ENCODE measurements around the gene DLX4. TPM values are rescaled to one million over a fixed set of nuclear protein-coding genes. Genes with fewer than 3 reads are reported as not detected.

Gene DLX4
- polyA plus RNA-seq, 3 donors = 0.28 to 0.61 (median 0.39) TPM

DNA sequence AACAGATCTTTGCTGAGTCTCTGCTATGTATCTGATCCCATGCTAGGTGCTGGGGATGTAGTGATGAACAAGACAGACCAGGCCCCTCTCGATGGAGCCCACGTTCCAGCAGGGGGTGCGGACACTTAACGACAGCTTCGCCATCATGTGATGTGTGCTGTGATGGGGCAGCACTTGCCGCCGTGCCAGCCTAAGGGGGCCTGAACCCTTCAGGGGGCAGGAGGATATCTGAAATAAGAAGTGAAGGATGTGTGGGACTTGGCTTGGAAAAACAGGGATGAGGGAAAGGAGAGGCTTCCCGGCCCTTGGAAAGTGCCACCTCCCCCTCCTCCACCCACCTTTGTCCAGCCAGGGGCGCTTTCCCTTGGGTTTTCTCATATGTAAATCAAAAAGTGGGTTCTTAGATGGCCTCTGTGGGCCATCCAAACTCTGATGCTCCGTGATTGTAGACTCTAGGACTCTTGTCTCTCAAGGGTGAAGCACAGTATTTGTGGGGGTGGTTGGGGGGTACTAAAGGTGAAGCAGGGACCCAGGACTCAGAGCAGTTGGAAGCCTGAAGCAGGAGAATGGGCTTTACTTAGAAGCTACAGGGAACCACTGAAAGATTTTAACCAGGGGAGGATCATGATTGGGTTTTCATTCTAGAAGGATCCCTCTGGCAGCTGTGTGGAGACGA is 30.0 kb downstream of the DLX4 start:
- no peak for DNase-seq (ENCODE audit: low read depth in 3 of 3, low spot score in 2 of 3)

DNA sequence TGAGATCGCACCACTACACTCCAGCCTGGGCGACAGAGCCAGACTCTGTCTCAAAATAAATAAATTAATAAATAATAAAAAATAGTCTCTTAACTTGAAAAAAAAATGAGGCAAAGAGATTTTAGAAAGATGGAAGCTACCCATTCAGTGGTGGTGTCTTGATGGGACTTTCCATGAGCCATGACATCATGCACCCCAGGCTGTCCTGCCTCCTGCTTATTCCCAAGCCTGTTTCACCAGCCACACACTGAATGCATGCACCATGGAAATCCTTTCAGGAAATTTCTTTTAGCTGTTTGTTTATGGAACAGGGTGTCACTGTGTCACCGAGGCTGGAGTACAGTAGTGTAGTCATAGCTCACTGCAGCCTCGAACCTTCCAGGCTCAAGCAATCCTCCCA is 34.9 kb downstream of the DLX4 start:
- DNase-seq (ENCODE audit: low read depth in 3 of 3, low spot score in 2 of 3) = no peak

DNA sequence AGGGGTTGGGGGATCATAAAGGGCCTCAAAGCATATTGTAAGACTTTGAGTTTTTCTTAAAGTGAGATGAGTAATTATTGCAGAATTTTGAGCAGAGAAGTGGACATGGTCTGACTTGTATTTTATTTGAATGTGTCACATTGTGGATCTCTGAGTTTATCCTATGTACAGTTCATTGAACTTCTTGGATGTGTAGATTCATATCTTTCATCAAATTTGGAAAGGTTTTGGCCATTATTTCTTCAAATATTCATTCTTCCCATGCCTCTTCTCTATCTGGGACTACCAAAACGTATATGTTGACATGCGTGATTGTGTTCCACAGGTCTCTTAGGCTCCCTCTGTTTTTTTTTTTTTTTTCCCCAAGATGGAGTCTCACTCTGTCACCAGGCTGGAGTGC is 40.3 kb downstream of the DLX4 start:
- DNase-seq (ENCODE audit: low read depth in 3 of 3, low spot score in 2 of 3) = no peak

- no peak for DNase-seq (ENCODE audit: low read depth in 3 of 3, low spot score in 2 of 3)
Observed at GRCh38 chr17:50013079-50013478, 44.1 kb downstream of the DLX4 start.

GRCh38 chr17:50014471-50015088 is 45.6 kb downstream of the DLX4 start:
- no peak for DNase-seq (ENCODE audit: low read depth in 3 of 3, low spot score in 2 of 3)

- no peak for DNase-seq (ENCODE audit: low read depth in 3 of 3, low spot score in 2 of 3)
Observed at GRCh38 chr17:50015146-50015545, 46.2 kb downstream of the DLX4 start.

GRCh38 chr17:50018909-50019308 is 49.9 kb downstream of the DLX4 start:
- no peak for DNase-seq (ENCODE audit: low read depth in 3 of 3, low spot score in 2 of 3)

DNA sequence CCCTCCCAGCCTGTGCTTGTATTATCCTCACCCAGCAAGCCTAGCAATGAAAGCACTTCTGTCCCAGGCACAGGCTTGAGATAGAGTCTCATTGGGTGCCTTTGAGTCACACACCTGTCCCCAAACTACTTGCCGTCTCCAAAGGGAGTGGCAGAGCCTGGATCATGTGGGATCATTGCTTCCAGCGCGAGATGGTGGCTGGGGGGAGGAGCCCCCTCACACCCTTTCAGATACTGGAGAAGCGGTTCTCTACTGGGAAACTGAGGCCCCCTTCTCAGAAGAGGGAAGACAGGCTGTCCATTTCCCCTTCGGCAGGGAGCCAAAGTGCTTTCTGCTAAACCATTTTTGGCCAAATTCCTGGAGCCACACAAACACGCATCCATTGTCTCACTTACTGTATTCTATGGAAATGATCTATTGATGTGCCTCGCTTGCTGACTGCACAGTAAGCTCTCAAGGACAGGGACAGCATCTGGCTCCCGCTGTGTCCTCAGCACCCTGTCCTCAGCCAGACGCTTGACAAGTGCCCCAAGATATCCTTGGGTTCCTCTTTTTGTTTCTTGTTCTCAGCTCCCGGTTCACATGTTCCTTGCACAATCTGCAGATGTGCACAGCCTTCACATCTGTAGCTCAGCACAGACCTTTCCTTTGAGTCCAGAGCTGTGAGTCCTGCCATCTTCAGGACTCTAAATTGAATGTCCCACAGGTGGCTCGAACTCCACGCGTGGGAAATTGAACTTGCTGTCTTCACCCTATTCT is 52.0 kb downstream of the DLX4 start:
- no peak for DNase-seq (ENCODE audit: low read depth in 3 of 3, low spot score in 2 of 3)

DNA sequence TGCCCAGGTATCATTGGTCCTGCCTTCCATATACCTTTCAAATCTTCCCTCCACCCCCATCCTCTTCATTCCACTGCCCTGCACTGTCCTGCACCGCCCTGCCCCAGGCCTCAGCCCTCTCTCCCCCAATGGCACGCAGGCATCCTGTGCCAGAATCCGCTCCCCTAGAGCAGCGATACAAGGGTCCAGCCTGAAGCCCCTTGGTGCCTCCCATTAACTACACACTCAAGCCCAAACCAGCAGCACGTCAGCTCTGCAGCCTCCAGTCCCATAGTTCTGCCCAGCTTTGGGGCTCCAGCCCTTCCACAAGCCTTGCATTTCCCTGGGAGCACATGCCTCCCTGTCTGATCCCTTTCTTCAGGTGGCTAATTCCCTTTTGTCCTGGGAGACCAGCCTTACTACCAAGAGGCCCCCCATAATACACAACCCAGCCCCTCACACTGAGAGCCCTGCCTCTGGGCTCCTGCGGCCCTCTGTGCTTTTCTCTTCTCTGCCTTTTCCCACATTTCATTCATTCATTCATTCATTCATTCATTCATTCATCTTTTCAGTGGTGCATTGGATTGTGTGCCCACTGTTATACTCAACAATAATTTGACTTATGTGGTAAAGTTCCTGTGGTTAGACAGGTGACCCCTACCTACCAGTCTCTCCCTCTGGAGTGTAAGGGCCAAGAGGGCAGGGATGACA is 52.8 kb downstream of the DLX4 start:
- no peak for DNase-seq (ENCODE audit: low read depth in 3 of 3, low spot score in 2 of 3)

DNA sequence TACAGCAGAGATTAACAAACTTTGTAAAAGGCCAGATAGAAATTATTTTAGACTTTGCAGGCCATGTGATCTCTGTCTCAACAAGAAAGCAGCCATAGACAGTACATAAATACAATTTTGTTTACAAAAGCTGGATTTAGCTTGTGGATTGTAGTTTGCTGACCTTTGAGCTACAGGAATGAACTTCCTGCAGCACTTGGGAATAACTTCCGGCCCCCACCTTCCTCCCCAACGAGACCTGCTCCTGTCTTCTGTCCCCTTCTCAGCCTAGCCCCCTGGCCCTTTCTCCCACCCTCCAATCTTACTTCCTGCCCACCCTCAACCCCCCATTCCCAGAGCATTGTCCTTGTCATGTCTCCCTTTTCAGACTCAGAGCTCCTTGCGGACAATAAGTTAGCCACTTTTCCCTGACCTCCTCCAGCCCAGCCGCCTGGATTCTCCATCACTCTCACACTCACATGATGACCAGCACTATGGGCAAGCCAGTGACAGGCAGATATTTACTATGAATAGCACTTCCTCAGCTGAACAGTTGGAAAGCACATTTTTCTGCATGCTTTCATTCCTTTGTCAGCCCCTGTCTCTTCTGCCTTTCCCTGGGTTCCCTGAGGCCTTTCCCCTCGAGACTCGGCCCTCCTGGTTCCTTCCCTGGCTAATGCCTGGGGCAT is 53.6 kb downstream of the DLX4 start:
- no peak for DNase-seq (ENCODE audit: low read depth in 3 of 3, low spot score in 2 of 3)

GRCh38 chr17:50023520-50023919 is 54.5 kb downstream of the DLX4 start:
- no peak for DNase-seq (ENCODE audit: low read depth in 3 of 3, low spot score in 2 of 3)

Other genes with a start within 250 kb of the DLX4 start
- gene FAM117A, start 205.1 kb upstream of the DLX4 start, polyA plus RNA-seq (ENCODE audit: insufficient read length in 3 of 3) = 10 to 100 TPM; 16.4 to 17.8 (median 17.3) TPM
- gene KAT7, start 180.5 kb upstream of the DLX4 start, polyA plus RNA-seq (ENCODE audit: insufficient read length in 3 of 3) = 10 to 100 TPM; 49.9 to 53.4 (median 50.0) TPM
- under 1 TPM in 2 of 3 donors, not detected in 1; 0.22 to 0.40 TPM for gene TAC4, start 121.1 kb upstream of the DLX4 start, polyA plus RNA-seq (ENCODE audit: insufficient read length in 3 of 3)
- gene DLX3, start 26.0 kb downstream of the DLX4 start, polyA plus RNA-seq (ENCODE audit: insufficient read length in 3 of 3) = 1 to 10 TPM in 2 of 3 donors, under 1 TPM in 1; 0.64 to 2.0 (median 1.4) TPM
- gene ITGA3, start 86.9 kb downstream of the DLX4 start, polyA plus RNA-seq (ENCODE audit: insufficient read length in 3 of 3) = 100 to 1,000 TPM in 1 of 3 donors, 10 to 100 TPM in 2; 89.8 to 104 (median 95.0) TPM
- 100 to 1,000 TPM; 118 to 135 (median 127) TPM for gene PDK2, start 126.2 kb downstream of the DLX4 start, polyA plus RNA-seq (ENCODE audit: insufficient read length in 3 of 3)
- 10 to 100 TPM; 11.0 to 12.2 (median 12.1) TPM for gene SAMD14, start 161.0 kb downstream of the DLX4 start, polyA plus RNA-seq (ENCODE audit: insufficient read length in 3 of 3)
- gene PPP1R9B, start 181.5 kb downstream of the DLX4 start, polyA plus RNA-seq (ENCODE audit: insufficient read length in 3 of 3) = 10 to 100 TPM; 40.3 to 46.4 (median 44.3) TPM
- under 1 TPM; 0.62 to 0.85 (median 0.83) TPM for gene SGCA, start 196.8 kb downstream of the DLX4 start, polyA plus RNA-seq (ENCODE audit: insufficient read length in 3 of 3)
- gene COL1A1, start 232.4 kb downstream of the DLX4 start, polyA plus RNA-seq (ENCODE audit: insufficient read length in 3 of 3) = 100 to 1,000 TPM; 367 to 390 (median 375) TPM